Measurements from ENCODE around the gene APOC3.

APOC3 gene

DNA sequence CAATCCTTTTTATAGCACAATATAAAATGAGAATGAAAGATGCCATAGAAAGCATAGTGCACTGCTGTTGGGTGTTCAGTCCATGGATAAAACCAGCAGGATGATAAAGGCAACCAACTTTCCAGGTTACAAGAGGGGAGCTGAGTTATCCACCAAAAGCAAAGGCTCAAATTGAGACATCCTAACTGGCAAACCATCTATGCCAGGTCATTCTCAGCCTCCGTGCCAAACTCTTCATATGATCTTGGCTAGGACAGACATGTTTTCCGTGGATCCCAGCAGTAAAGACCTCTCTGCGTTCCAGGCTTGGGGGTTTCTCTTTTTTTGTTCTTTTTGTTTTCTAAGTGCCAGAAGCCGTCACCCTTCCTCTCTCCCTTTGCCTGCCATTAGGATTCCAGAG lies 15.0 kb downstream of the APOC3 start:
- TF ChIP-seq, protein P1, sequence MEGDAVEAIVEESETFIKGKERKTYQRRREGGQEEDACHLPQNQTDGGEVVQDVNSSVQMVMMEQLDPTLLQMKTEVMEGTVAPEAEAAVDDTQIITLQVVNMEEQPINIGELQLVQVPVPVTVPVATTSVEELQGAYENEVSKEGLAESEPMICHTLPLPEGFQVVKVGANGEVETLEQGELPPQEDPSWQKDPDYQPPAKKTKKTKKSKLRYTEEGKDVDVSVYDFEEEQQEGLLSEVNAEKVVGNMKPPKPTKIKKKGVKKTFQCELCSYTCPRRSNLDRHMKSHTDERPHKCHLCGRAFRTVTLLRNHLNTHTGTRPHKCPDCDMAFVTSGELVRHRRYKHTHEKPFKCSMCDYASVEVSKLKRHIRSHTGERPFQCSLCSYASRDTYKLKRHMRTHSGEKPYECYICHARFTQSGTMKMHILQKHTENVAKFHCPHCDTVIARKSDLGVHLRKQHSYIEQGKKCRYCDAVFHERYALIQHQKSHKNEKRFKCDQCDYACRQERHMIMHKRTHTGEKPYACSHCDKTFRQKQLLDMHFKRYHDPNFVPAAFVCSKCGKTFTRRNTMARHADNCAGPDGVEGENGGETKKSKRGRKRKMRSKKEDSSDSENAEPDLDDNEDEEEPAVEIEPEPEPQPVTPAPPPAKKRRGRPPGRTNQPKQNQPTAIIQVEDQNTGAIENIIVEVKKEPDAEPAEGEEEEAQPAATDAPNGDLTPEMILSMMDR (IDR thresholded peaks at IDR 0.05; ENCODE audit: low read depth, low read length, missing control alignments) = no peak
- no peak overlapping the region for H3K4me3 ChIP-seq (replicated peaks; ENCODE audit: low read depth, low read length)
- no peak for DNase-seq (ENCODE audit: extremely low read depth, low read depth)

DNA sequence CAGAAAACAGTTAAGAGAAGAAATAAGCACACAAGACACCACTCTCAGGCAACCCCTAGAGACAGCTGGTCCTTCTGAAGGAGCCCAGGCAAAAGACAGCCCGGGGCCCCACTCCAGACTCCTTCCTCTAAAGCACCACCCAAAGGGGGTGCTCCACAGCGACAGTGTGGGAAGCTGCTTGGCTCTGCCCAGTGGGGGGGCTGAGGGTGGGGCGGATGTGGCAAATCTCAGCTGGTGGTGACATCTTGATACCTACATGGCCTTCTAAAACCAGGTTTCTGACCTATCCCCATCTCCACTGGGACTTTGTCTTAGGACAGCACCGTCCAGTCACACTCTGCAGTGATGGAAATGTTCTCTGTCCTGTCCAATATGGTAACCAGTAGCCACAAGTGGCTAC lies 17.9 kb downstream of the APOC3 start:
- no peak for DNase-seq (ENCODE audit: extremely low read depth, low read depth)
- no peak overlapping the region for H3K4me3 ChIP-seq (replicated peaks; ENCODE audit: low read depth, low read length)
- TF ChIP-seq, protein P1 (IDR thresholded peaks at IDR 0.05; ENCODE audit: low read depth, low read length, missing control alignments) = no peak

DNA sequence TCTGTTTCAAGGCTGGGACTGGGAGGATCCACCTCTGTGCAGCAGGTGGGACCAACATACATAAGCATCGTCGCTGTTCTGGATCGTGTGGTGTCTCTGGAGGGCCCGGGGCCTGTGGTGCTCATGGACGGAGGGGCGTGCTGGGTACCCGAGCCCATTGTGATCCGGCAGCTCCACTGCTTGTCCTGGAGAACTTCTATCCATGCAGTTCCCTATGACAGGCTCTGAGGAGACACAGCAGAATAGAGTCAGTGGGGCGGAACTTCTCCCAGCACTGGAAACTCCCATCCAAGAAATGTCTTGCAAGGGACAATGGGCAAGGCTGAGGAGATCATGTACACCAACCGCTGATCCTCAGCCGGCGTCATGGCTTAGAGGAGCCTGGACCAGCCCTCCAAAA lies 19.4 kb downstream of the APOC3 start:
- H3K4me3 ChIP-seq (replicated peaks; ENCODE audit: low read depth, low read length) = no peak overlapping the region
- no peak for DNase-seq (ENCODE audit: extremely low read depth, low read depth)
- TF ChIP-seq, protein P1 (IDR thresholded peaks at IDR 0.05; ENCODE audit: low read depth, low read length, missing control alignments) = no peak

DNA sequence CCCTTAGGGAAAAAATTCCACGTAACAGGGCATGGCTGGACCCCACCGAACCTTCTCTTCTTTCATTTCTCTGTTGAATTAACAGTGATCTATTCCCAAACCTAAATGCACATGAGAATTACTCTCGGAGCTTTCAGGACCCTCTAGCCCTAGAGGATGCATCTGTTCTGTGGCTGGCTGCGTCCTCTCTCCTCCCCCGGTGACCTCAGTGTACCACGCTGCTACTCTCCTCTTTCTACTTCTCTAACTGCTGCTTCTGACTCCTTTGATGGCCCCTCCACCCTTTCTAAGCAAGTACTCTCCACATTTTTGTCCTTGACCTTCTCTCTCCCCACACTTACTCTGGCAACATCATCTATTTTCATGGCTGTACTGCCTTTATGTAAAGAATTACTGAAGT lies 19.8 kb downstream of the APOC3 start:
- DNase-seq (ENCODE audit: extremely low read depth, low read depth) = no peak
- H3K4me3 ChIP-seq (replicated peaks; ENCODE audit: low read depth, low read length) = no peak overlapping the region

DNA sequence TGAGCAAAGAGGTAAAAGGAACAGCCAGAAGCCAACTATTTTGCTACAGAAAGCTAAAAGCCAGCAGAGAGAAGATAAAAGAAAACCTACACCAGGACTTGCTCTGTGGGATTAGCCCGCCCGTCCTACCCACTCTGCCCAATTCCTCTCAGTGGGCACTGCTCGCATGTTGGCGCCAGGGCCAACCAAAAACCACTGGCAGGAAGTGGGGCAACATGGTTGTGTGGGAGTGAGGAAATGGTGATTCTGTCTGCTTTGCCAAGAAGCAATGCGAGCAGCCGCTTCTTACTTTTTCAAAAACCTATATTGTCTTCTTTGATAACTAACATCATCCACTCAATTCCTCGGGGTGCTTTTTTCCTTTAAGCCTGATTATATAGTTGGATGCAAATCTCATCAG lies 21.9 kb downstream of the APOC3 start:
- H3K4me3 ChIP-seq (replicated peaks; ENCODE audit: low read depth, low read length) = no peak overlapping the region
- DNase-seq (ENCODE audit: extremely low read depth, low read depth) = no peak
- TF ChIP-seq, protein P1 (IDR thresholded peaks at IDR 0.05; ENCODE audit: low read depth, low read length, missing control alignments) = no peak

More for the DNA sequence above, 19.8 kb downstream of the APOC3 start:
- TF ChIP-seq, protein P1 (IDR thresholded peaks at IDR 0.05; ENCODE audit: low read depth, low read length, missing control alignments) = no peak

DNA sequence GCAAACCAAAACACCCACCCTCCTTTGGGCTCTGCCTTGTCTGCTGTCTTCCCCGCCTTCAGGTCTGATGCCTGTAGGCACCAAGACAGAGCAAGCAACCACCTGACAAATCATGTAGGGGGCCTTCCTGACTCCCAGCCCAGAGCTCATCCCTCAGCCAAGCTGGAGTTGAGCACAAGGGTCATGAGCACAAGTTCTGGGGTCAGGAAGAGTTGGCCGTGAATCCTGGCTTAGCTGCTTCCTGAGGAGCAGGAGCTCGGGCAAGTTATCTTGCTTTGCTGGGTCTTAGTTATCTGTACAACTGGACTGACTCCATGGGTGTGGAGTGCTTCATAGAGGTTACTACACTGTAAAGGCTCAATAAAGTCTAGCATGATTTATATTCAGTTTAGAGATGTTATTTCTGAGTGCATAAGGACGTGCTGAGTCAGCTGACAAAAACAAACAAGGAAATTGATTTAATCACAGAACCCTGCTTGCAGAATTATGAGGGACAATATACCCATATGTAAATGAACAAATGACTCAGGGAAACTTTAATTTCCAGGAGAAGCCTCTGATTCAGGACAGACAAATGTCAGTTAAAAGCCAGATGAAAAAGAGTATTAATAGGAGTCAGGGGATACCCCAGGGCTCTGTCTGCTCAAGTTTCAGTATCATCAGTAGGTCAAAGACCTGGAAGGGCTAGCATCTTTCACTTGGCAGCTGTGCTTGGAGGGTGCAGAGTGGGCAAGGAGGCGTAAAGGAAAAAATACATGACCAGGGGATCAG lies 22.7 kb downstream of the APOC3 start:
- DNase-seq (ENCODE audit: extremely low read depth, low read depth) = no peak
- no peak overlapping the region for H3K4me3 ChIP-seq (replicated peaks; ENCODE audit: low read depth, low read length)

More for the DNA sequence above, 22.7 kb downstream of the APOC3 start:
- TF ChIP-seq, protein P1 (IDR thresholded peaks at IDR 0.05; ENCODE audit: low read depth, low read length, missing control alignments) = no peak
